SK-N-MC (cell line): ENCODE measurements around the gene ALPK1.

Source experiments
- EZH2 ChIP-seq: fragments of 200-600 bp; sonication (generic); IDR thresholded peaks from one replicate; pipeline ENCODE4 v1.6.1; 2017; ENCODE audit warnings: antibody characterized with exemption
- POLR2AphosphoS5 ChIP-seq: IDR thresholded peaks from 2 replicates; pipeline ENCODE4 v1.6.1; 2012; ENCODE audit warnings: mild to moderate bottlenecking, low read depth, low read length, borderline replicate concordance

GRCh38 chr4:112402098-112402497 is 104.9 kb downstream of the ALPK1 start:
- no peak for TF ChIP-seq EZH2
- no peak for TF ChIP-seq POLR2AphosphoS5
